HG03159 (cell line): ENCODE results near the gene DUSP15.

Source experiments
- ATAC-seq: cut with Tn5 transposase; IDR thresholded peaks from one replicate; pipeline ENCODE4 v1.9.1; 2021; ENCODE audit warnings: mild to moderate bottlenecking, moderate library complexity; ENCODE audit not compliant: unreplicated experiment

Gene DUSP15

DNA sequence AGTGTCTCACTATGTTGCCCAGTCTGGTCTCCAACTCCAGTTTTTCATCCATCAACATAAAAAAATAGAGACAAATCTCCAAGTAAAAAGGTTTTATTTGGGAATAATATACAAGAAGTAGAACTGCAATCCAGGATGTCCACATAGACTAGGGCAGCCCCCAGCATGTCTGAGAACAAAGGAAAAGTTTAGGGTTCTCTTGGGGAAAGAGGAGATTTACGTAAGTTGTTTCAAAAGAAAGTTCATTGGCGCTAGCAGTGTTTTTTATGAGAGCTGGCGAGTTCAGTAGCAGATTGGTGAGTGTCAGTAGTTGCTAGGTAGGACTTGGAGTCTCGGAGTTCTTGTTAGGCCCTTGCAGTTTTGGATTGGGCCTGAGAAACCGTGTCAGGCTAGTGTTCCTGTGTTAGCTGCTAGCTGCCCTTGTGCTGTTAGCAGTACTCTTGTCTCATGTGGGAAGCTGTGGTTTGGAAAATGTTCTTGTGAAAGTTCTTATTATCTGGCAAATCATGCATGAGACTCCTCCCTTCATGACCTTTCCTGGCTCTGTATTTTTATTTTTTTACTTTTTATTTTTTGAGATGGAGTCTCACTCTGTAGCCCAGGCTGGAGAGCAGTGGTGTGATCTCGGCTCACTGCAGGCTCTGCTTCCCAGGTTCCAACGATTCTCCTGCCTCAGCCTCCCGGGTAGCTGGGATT, 24.8 kb upstream of the DUSP15 start:
- ATAC-seq, result peak; percentile 96

DNA sequence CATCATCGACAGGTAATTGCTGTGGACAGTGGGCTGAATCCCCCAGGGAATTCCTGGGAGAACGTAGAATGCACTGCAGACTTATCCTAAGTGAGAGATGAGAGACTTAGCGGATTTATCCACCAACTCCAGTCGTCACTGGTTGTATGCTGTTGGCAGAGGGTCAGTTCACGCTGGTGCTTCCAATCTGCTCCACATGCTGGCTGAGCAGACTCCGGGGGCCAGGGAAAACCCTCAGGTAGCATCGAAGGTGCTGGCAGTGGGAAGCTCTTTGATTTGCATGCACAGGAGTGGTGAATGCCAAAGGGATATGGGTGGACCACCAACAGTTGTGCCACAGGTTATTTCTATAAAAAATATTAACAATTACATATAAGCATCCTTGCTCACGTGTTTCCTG, 20.3 kb upstream of the DUSP15 start:
- no peak for ATAC-seq

DNA sequence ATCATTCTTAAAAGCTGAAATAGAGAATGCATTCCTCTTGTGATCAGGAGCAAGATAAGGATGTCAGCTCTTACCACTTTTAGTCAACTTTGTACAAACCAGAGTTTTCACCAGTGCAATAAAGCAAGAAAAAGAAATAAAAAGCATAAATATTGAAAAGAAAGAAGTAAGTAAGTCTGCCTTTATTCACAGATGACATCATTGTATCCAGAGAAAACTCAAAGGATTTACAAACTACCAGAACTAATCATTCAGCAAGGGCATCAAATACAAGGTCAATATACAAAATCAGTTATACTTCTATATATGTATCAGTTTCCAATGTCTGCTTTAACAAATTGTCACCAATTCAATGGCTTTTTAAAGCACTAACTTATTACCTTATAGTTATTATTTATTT, 13.5 kb upstream of the DUSP15 start:
- ATAC-seq, result no peak

- ATAC-seq, result no peak
Measured at GRCh38 chr20:31881945-31882344, 11.6 kb upstream of the DUSP15 start.

DNA sequence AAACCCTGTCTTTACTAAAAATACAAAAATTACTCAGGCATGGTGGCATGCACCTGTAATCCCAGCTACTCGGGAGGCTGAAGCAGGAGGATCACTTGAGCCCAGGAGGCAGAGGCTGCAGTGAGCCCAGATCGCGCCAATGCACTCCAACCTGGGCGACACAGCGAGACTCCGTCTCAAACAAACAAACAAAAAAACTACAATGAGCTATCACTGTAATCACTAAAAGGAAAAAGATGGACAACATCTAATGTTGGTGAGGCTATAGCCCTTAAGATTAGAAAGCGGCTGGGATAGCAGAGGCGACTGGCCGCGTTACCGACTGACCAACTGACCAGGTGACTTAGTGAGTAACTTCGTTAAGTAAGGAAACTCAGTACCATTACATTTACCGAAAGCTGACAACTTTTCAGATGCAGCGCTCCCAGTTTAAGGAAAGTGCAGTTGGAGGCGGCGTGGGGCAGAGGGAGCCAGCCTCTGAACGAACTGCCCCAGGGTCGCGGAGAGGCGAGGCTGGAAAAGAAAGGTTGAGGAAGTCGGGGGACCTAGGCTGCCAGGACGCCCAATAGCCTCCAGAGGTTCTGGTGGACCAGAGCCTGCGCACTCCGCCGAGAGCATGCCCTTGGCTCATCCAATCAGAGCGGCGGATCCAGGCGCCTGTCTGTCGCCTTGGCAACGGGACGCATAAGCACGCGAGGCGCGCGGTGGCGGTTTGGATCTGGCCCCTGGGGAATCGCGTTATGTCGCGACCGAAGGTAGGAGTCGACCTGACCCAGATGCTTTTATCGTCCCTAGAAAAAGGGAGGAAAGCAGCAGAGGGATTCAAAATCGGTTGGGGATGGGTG, 9.0 kb upstream of the DUSP15 start:
- peak; percentile 82 for ATAC-seq

- ATAC-seq, result no peak
Measured at GRCh38 chr20:31877684-31878083, 7.4 kb upstream of the DUSP15 start.

- no peak for ATAC-seq
Measured at GRCh38 chr20:31875671-31876070, 5.3 kb upstream of the DUSP15 start.

- no peak for ATAC-seq
Measured at GRCh38 chr20:31872406-31872805, 2.1 kb upstream of the DUSP15 start.

GRCh38 chr20:31871618-31871954, 1.3 kb upstream of the DUSP15 start:
- no peak for ATAC-seq

- no peak for ATAC-seq
Measured at GRCh38 chr20:31870726-31871617, 645 bp upstream of the DUSP15 start.

DNA sequence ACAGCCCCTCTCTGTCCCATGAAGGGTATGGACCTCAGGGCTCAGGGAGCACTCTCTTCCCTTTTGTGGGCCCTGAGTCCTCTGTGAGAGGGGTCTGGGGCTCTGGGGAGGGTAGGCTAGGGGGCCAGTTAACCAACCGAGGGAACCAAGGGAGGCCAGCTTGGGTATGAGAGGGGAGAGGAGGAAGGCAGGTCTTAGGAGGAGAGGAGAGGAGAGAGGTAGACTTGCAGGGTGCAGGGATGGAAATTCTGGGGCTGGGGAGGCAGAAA, 720 bp downstream of the DUSP15 start:
- ATAC-seq, result no peak

GRCh38 chr20:31868853-31869672, 1.3 kb downstream of the DUSP15 start:
- ATAC-seq, result no peak

DNA sequence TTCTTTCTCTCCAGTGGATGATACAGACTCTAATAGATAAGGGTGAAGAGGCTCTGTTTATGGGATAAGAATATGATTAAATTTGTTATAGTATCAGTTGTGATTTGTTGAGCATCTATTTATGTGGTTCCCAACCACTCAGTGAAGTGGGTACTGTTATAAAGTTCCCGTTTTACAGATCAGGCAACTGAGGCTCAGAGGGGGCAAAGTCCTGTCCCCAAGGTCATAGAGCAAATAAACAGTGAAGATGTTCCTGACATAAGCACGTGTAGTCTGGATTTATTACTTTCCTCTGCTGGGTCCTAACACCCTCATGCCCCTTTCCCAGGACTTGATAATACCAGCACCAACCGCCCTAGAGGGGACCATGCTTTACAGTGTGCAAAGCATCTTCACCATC, 4.1 kb downstream of the DUSP15 start:
- no peak for ATAC-seq

DNA sequence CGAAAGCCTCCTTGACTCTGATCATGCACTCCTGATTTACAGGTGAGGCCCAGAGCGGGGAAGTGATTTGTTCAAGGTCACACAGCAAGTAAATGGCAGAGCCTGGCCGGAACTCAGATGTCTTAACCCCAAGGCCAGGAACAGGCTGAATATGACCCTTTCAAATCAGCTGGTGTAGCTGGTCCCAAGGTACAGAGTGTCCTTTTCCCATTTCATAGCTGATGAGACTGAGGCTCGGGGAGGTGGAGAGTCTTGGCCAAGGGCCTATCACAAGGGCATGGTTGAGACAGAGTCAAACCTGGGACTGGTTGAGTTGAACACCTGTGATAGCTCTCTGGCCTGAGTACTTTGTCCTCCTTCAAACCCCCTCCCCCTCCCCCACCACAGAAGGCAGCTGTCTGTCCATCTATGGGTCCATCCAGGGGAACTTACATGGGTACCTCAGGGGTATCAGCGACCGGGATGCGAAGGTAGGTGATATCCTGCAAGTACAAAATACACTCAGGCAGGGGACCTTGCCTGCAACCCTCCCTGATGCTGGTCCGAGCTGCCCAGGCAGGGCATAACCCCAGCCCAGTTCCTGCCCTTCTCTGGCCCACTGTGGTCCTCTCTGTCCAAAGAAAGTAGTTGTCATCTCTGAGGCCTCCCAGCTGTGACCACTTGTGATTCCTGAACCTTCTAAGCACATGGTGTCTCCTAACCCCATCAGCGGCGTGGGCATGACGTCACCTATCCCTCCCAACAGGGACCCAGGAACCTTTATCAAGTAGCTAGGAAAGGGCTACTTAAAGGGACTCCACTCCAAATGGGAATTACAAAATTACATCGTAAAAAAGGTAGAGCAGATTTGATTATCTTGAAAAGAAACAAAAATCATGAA, 5.6 kb downstream of the DUSP15 start:
- ATAC-seq, result no peak

DNA sequence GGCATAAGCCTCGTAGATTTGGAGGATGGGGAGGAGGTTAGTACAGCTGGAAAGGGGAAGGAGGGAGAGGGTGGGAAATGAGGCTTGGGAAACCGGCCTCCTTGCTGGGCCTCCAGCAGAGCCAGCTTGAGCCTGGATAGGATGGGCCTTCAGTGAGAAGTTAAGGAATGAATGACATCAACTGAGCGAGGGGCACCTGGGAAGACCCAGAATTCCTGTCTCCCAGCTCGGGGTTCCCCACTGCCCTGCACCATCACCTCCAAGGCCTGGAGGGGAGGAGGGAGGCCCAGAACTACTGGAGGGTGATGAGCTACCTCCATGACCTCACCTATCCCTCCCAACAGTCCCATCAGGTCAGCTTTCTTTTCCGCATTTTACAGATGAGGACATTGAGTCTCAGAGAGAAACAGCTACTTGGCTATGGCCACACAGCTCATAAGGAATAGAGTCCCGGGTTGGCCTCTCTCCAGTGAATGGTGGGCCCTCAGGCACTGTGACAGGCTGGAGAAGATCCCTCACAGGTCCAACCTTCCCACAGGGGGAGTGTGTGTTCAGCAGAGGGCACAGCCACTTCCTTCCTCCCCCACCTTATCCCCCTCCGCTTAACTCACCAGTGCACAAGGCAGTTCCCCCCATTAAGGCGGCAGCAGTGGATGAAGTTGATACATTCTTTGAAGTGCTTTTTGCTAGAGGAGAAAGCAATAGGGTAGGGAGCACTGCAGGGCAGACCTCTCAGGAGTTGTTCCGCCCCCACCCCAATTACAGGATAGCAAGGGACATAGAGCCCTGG, 6.8 kb downstream of the DUSP15 start:
- ATAC-seq, result no peak

DNA sequence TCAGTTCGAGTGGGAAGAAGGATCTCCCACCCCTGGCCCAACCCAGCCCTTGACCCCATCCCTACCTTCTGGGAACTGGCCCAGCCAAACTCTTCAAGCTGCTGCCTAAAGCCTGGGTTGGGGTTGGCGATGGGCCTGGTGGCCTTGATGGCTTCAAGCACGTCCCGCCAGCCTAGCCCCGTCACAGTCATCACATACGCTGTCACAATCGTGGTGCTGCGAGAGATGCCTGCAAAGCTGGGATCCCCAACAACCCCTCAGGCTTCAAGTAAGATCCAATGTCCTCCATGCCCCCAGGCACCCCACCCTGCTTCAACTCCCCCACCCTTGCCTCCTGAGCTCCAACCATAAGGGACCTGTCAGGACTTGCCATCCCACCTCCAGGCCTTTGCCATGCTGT, 7.8 kb downstream of the DUSP15 start:
- ATAC-seq, result no peak

- no peak for ATAC-seq
Measured at GRCh38 chr20:31862157-31862470, 8.2 kb downstream of the DUSP15 start.

DNA sequence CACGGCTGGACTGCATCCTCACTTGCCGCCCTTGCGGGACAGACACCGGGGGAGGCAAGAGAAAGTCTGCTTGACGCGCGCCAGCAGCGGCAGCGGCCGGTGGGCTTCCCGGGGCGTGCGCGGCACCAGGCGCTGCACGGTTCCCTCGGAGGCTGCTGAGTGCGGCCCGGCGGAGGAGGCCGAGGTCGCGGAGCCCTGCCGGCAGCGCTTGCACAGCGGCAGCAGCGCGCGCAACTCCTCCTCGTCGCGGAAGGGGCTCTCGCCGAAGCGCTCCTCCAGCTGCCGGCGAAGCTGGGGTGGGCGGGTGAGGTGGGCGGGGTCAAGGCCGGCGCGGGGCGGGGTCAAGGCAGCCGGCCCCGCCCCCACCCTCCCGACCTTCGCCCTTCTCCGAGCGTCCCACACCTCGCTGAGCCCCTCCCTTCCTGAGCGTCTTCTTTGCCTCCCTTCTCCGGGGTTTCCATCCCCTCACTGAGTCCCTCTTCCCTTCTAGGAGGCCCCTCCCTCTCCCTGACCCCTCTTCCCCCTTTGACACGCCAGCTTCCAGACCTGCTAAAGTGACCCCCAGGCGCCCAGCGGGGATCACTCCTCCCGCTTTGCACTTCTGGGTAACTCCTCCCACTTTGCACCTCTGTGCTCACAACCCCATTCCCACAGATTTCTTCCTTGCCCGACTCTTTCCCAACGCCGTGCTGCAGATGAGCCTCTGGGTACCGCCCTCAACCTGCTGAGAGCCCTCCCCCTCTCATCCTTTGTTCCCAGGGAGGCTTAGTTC, 8.8 kb downstream of the DUSP15 start:
- peak; percentile 59 for ATAC-seq

GRCh38 chr20:31861135-31861384, 9.3 kb downstream of the DUSP15 start:
- ATAC-seq, result no peak
